Liver (tissue), 3 donors: ENCODE data around the gene ALDH1A1.

Source experiments
- CTCF ChIP-seq: fragments of 150-350 bp; IDR thresholded peaks from 2 replicates; pipeline ENCODE4 v1.5.1; 2017; ENCODE audit warnings: improper control_type of control experiment, low read depth, low read length; ENCODE audit not compliant: missing input control
- EGR1 ChIP-seq, 2 donors: IDR thresholded peaks; 2 replicates each; pipeline ENCODE4 v1.6.1; 2016 to 2018; ENCODE audit warnings: antibody characterized with exemption in 2 of 2, low read depth in 2 of 2
- HNF4G ChIP-seq: IDR thresholded peaks from 2 replicates; pipeline ENCODE4 v1.6.1; 2016; ENCODE audit warnings: antibody characterized with exemption
- JUND ChIP-seq, 2 donors: IDR thresholded peaks; 2 replicates each; pipeline ENCODE4 v1.6.1; 2016; ENCODE audit warnings: antibody characterized with exemption in 2 of 2
- MAX ChIP-seq: IDR thresholded peaks from 2 replicates; pipeline ENCODE4 v1.6.1; 2016; ENCODE audit warnings: antibody characterized with exemption
- RAD21 ChIP-seq, 2 donors: IDR thresholded peaks; 2 replicates each; pipeline ENCODE4 v1.6.1; 2016; ENCODE audit warnings: antibody characterized with exemption in 2 of 2, mild to moderate bottlenecking in 2 of 2
- REST ChIP-seq: IDR thresholded peaks from 2 replicates; pipeline ENCODE4 v1.6.1; 2016; ENCODE audit warnings: antibody characterized with exemption, mild to moderate bottlenecking
- SP1 ChIP-seq: IDR thresholded peaks from 2 replicates; pipeline ENCODE4 v1.6.1; 2018; ENCODE audit warnings: antibody characterized with exemption, mild to moderate bottlenecking
- TAF1 ChIP-seq: conservative IDR thresholded peaks from 2 replicates; pipeline ENCODE4 v1.6.1; 2016; ENCODE audit warnings: antibody characterized with exemption, mild to moderate bottlenecking
- donor health status: healthy.
- donor health status: healthy.

- TF ChIP-seq CTCF (peak; percentile 38), RAD21 (IDR thresholded peaks at IDR 0.05) (peak; percentile 74 to 79), MAX (no peak), JUND (IDR thresholded peaks at IDR 0.05) (no peak), TAF1 (no peak), REST (no peak), EGR1 (IDR thresholded peaks at IDR 0.05; ENCODE audit: low read depth in 2 of 2) (no peak), HNF4G (no peak), SP1 (no peak)
Measured at GRCh38 chr9:72871685-72872084, 81.2 kb downstream of the ALDH1A1 start.
